ENCODE measurements around the gene SEC22A. TPM values are rescaled to one million over a fixed set of nuclear protein-coding genes. Genes with fewer than 3 reads are reported as not detected.
A peak's percentile ranks its signal among the peaks of the same experiment; 100 is the strongest.

SEC22A gene
- total RNA-seq, 2 donors from 2014 or later, result 26.8 to 34.9 TPM

- intact Hi-C loops (cut with DNase I), result no loop called here
- no peak for TF ChIP-seq CTCF (IDR thresholded peaks at IDR 0.05)
- no peak overlapping the region for H3K27ac ChIP-seq
- no peaks in the 10 kb centered on the region for H3K36me3 ChIP-seq
- H3K9me3 ChIP-seq, result no peaks in the 10 kb centered on the region
- 93% methylated on average over 5 of the region's 5 CpGs for WGBS
- no peaks in the 10 kb centered on the region for H3K27me3 ChIP-seq (replicated peaks; ENCODE audit: insufficient read depth)
- no peak overlapping the region for H3K4me3 ChIP-seq
- no peak for DNase-seq (ENCODE audit: low spot score)
- H3K4me1 ChIP-seq (replicated peaks), result no peaks in the 10 kb centered on the region
These were observed 21.0 kb upstream of the SEC22A start for GRCh38 chr3:123180791-123181190.

DNA sequence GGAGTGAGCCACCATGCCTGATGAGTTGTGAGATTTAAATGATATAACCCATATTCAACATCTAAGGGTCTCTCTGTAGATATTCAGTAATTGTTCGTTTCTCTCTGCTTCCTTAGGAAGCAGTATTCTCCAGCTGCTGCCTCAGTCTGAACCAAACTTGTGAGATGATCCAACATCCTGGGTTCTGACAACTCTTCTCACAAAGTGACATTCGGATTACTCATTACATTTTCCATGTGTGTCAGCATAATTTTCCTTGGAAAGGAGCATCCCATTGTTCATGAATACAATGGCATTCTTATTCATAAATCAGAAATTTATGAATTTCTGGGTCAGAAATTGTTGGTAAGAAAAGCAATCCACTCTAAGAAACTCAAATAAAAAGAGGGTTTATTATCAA lies 15.0 kb upstream of the SEC22A start:
- 81% methylated on average over 2 of the region's 2 CpGs for WGBS
- no peak for DNase-seq (ENCODE audit: low spot score)
- no peak for TF ChIP-seq POLR2A (IDR thresholded peaks at IDR 0.05)
- no peak for TF ChIP-seq CTCF (IDR thresholded peaks at IDR 0.05)
- TF ChIP-seq POLR2AphosphoS5 (IDR thresholded peaks at IDR 0.05), result no peak

GRCh38 chr3:123188058-123188457 lies 13.7 kb upstream of the SEC22A start:
- Histone ChIP-seq H3K27me3 (replicated peaks; ENCODE audit: insufficient read depth) (no peaks in the 10 kb centered on the region), H3K4me3 (no peak overlapping the region), H3K36me3 (no peaks in the 10 kb centered on the region), H3K9me3 (no peaks in the 10 kb centered on the region), H3K4me1 (replicated peaks) (no peaks in the 10 kb centered on the region), H3K27ac (no peak overlapping the region)
- 91% methylated on average over 6 of the region's 6 CpGs for WGBS
- no peak for TF ChIP-seq CTCF (IDR thresholded peaks at IDR 0.05)
- TF ChIP-seq POLR2AphosphoS5 (IDR thresholded peaks at IDR 0.05), result no peak
- no peak for TF ChIP-seq POLR2A (IDR thresholded peaks at IDR 0.05)
- DNase-seq (ENCODE audit: low spot score), result no peak
- intact Hi-C loops (cut with DNase I), result no loop called here

More for the DNA sequence above, 15.0 kb upstream of the SEC22A start:
- H3K9me3 ChIP-seq, result no peaks in the 10 kb centered on the region
- no peak overlapping the region for H3K4me3 ChIP-seq
- H3K27me3 ChIP-seq (replicated peaks; ENCODE audit: insufficient read depth), result no peaks in the 10 kb centered on the region
- H3K27ac ChIP-seq, result no peak overlapping the region
- intact Hi-C loops (cut with DNase I), result no loop called here
- H3K4me1 ChIP-seq (replicated peaks), result no peaks in the 10 kb centered on the region
- no peaks in the 10 kb centered on the region for H3K36me3 ChIP-seq

- H3K9me3 ChIP-seq, result no peaks in the 10 kb centered on the region
- intact Hi-C loops (cut with DNase I), result no loop called here
- H3K4me3 ChIP-seq, result no peak overlapping the region
- no peaks in the 10 kb centered on the region for H3K36me3 ChIP-seq
- H3K4me1 ChIP-seq (replicated peaks), result no peaks in the 10 kb centered on the region
- TF ChIP-seq CTCF (IDR thresholded peaks at IDR 0.05) (no peak), POLR2AphosphoS5 (IDR thresholded peaks at IDR 0.05) (peak; percentile 23)
- peak overlapping the region; percentile 10 to 36 for H3K27ac ChIP-seq
- 34% methylated on average over 5 of the region's 5 CpGs for WGBS
- H3K27me3 ChIP-seq (replicated peaks; ENCODE audit: insufficient read depth), result no peaks in the 10 kb centered on the region
- no peak for DNase-seq (ENCODE audit: low spot score)
These were observed 8.2 kb upstream of the SEC22A start for GRCh38 chr3:123193448-123194101.

GRCh38 chr3:123194552-123194951 lies 7.2 kb upstream of the SEC22A start:
- H3K4me3 ChIP-seq, result no peak overlapping the region
- H3K27me3 ChIP-seq (replicated peaks; ENCODE audit: insufficient read depth), result no peaks in the 10 kb centered on the region
- no peaks in the 10 kb centered on the region for H3K36me3 ChIP-seq
- intact Hi-C loops (cut with DNase I), result no loop called here
- no peak for TF ChIP-seq POLR2A (IDR thresholded peaks at IDR 0.05)
- no peak for TF ChIP-seq POLR2AphosphoS5 (IDR thresholded peaks at IDR 0.05)
- peak in 1 of 4 experiments; percentile 13 for TF ChIP-seq CTCF (IDR thresholded peaks at IDR 0.05)
- no peak for DNase-seq (ENCODE audit: low spot score)
- 33% methylated on average over 10 of the region's 10 CpGs for WGBS
- H3K27ac ChIP-seq, result no peak overlapping the region
- no peaks in the 10 kb centered on the region for H3K9me3 ChIP-seq
- H3K4me1 ChIP-seq (replicated peaks), result no peaks in the 10 kb centered on the region

Measured in prostate gland (tissue), 2 donors.